Measurements from ENCODE around the gene INPP5J.

INPP5J gene

DNA sequence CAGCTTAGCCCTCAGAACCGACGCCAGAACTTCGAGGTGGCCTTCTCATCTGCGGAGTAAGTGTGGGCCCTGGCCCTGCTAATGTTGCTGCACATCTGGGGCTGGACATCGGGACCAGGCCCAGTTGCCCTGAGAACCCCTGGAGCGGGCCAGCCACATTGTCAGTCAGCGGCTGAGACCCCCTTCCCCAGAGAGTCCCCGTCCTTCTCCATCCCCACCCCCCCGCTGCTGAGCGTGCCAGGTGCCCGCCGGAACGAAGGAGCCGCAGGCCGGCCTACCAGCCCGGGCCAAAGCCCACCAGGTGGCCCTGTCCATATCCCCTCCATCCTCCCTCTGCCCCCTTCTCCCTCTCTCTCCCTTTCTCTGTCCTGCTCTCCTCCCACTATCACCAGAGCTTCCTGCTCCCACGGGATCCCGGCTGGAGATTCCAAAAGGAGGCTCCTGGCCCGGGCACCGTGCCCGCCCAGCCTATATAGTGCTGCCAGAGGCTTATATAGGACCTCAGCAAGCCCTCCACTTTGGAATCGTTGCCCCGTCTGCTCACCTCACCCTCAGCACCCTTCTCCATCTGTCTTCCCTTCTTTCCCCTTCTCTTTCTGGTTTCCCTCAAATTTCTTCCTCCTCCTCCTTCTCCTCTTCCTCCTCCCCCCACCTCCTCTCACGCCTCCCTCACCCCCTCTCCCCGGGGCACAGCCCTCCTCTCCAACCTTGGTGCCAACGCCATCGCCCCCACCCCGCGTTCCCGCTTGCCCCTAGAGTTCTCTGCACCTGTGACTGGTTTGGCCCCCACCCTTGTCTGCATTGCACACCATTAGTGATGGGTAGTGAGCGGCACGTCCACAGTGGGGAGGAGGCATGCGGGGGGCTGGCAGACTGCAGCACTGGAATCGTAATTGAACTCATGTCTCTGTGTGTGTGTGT lies 22.7 kb upstream of the INPP5J start:
- no peak overlapping the region for H3K27ac ChIP-seq
- no peak for TF ChIP-seq CTCF (IDR thresholded peaks at IDR 0.05)
- no peaks in the 10 kb centered on the region for H3K27me3 ChIP-seq
- H3K4me1 ChIP-seq (ENCODE audit: control insufficient read depth in 1 of 2, insufficient read depth in 1 of 2, low read depth in 1 of 2, low read length in 1 of 2), result no peaks in the 10 kb centered on the region
- H3K9me3 ChIP-seq, result no peaks in the 10 kb centered on the region
- peaks cover 44% of the 10 kb centered on the region for H3K36me3 ChIP-seq
- no peak overlapping the region for H3K4me3 ChIP-seq (ENCODE audit: low read depth in 1 of 2, low read length in 1 of 2)

GRCh38 chr22:31100762-31101525 lies 21.8 kb upstream of the INPP5J start:
- no peak overlapping the region for H3K4me3 ChIP-seq (ENCODE audit: low read depth in 1 of 2, low read length in 1 of 2)
- H3K9me3 ChIP-seq, result no peaks in the 10 kb centered on the region
- H3K36me3 ChIP-seq, result peaks cover 42% of the 10 kb centered on the region
- H3K4me1 ChIP-seq (ENCODE audit: control insufficient read depth in 1 of 2, insufficient read depth in 1 of 2, low read depth in 1 of 2, low read length in 1 of 2), result no peaks in the 10 kb centered on the region
- H3K27ac ChIP-seq, result no peak overlapping the region
- peaks cover 1% of the 10 kb centered on the region for H3K27me3 ChIP-seq
- TF ChIP-seq CTCF (IDR thresholded peaks at IDR 0.05), result no peak

DNA sequence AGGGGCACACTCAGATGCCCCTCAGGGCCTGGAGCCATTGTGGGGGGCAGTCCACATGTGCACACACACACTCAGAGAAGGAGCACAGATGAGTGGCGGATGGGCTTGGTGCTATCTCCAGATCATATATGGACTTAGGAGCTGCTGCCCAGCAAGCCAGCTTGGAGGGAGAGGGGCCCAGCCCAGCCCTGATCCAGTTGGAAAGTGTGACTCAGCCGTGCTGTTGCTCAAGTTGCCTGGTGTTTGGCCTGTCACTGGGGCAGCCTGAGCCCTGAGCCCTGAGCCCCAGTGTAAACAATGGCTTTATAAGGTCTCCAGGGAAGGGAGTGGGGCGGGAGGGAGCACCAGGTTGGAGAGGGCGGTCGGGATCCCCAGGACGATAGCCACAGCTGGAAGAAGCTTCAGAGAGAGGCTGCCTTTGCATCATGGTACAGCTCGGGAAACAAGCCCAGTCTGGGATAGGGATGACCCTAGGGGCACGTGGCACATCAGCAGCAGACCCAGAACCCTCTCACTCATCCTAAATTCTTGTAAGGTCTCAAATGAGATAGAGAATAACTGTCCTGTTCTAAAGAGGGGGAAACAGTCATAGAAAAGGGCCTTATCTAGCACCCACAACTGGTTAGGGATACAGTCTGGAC lies 20.2 kb upstream of the INPP5J start:
- H3K9me3 ChIP-seq, result no peaks in the 10 kb centered on the region
- no peak for TF ChIP-seq CTCF (IDR thresholded peaks at IDR 0.05)
- H3K4me3 ChIP-seq (ENCODE audit: low read depth in 1 of 2, low read length in 1 of 2), result no peak overlapping the region
- H3K27ac ChIP-seq, result no peak overlapping the region
- peaks cover 4 to 5% of the 10 kb centered on the region in 2 experiments for H3K4me1 ChIP-seq (ENCODE audit: control insufficient read depth in 1 of 2, insufficient read depth in 1 of 2, low read depth in 1 of 2, low read length in 1 of 2)
- peaks cover 28% of the 10 kb centered on the region for H3K36me3 ChIP-seq
- H3K27me3 ChIP-seq, result peaks cover 15% of the 10 kb centered on the region

- no peak overlapping the region for H3K27ac ChIP-seq
- no peak for TF ChIP-seq CTCF (IDR thresholded peaks at IDR 0.05)
- H3K9me3 ChIP-seq, result no peaks in the 10 kb centered on the region
- H3K36me3 ChIP-seq, result peaks cover 28% of the 10 kb centered on the region
- peaks cover 15% of the 10 kb centered on the region for H3K27me3 ChIP-seq
- peaks cover 8 to 10% of the 10 kb centered on the region in 2 experiments for H3K4me1 ChIP-seq (ENCODE audit: control insufficient read depth in 1 of 2, insufficient read depth in 1 of 2, low read depth in 1 of 2, low read length in 1 of 2)
- H3K4me3 ChIP-seq (ENCODE audit: low read depth in 1 of 2, low read length in 1 of 2), result no peak overlapping the region
These were observed 19.7 kb upstream of the INPP5J start for GRCh38 chr22:31103111-31103510.

GRCh38 chr22:31103899-31104694 lies 18.7 kb upstream of the INPP5J start:
- H3K27ac ChIP-seq, result no peak overlapping the region
- no peaks in the 10 kb centered on the region for H3K9me3 ChIP-seq
- H3K27me3 ChIP-seq, result peaks cover 15% of the 10 kb centered on the region
- H3K36me3 ChIP-seq, result peaks cover 20% of the 10 kb centered on the region
- H3K4me3 ChIP-seq (ENCODE audit: low read depth in 1 of 2, low read length in 1 of 2), result no peak overlapping the region
- TF ChIP-seq CTCF (IDR thresholded peaks at IDR 0.05), result no peak
- peaks cover 10 to 12% of the 10 kb centered on the region in 2 experiments for H3K4me1 ChIP-seq (ENCODE audit: control insufficient read depth in 1 of 2, insufficient read depth in 1 of 2, low read depth in 1 of 2, low read length in 1 of 2)

Data from neutrophil (primary cell).